Hepatocyte (in vitro differentiated cells): ENCODE measurements around the gene CCNC.

ENCODE experiments used
- CTCF ChIP-seq: fragments of 200-600 bp; sonication (generic); IDR thresholded peaks from 2 replicates; pipeline ENCODE4 v1.5.1; 2016; ENCODE audit warnings: antibody characterized with exemption, mild to moderate bottlenecking; ENCODE audit not compliant: poor library complexity
- EZH2 ChIP-seq: fragments of 200-600 bp; sonication (generic); IDR thresholded peaks from 2 replicates; pipeline ENCODE4 v1.6.1; 2016; ENCODE audit warnings: antibody characterized with exemption, mild to moderate bottlenecking, borderline replicate concordance
- EZH2phosphoT487 ChIP-seq: fragments of 200-600 bp; sonication (generic); IDR thresholded peaks from one replicate; pipeline ENCODE4 v1.6.1; 2018; ENCODE audit warnings: antibody characterized with exemption, mild to moderate bottlenecking, low read depth, moderate library complexity; ENCODE audit not compliant: unreplicated experiment, severe bottlenecking

- no peak for TF ChIP-seq CTCF
- TF ChIP-seq EZH2 = peak; percentile 97
- TF ChIP-seq EZH2phosphoT487 = peak; percentile 63
Observed at GRCh38 chr6:99606656-99607415, 38.4 kb upstream of the CCNC start, which contains the start of gene PRDM13.
